ENCODE measurements around the gene GDPD3. TPM values are rescaled to one million over a fixed set of nuclear protein-coding genes. Genes with fewer than 3 reads are reported as not detected.

The GDPD3 gene
- total RNA-seq, 1 experiment from 2014 or later: 0.48 TPM

DNA sequence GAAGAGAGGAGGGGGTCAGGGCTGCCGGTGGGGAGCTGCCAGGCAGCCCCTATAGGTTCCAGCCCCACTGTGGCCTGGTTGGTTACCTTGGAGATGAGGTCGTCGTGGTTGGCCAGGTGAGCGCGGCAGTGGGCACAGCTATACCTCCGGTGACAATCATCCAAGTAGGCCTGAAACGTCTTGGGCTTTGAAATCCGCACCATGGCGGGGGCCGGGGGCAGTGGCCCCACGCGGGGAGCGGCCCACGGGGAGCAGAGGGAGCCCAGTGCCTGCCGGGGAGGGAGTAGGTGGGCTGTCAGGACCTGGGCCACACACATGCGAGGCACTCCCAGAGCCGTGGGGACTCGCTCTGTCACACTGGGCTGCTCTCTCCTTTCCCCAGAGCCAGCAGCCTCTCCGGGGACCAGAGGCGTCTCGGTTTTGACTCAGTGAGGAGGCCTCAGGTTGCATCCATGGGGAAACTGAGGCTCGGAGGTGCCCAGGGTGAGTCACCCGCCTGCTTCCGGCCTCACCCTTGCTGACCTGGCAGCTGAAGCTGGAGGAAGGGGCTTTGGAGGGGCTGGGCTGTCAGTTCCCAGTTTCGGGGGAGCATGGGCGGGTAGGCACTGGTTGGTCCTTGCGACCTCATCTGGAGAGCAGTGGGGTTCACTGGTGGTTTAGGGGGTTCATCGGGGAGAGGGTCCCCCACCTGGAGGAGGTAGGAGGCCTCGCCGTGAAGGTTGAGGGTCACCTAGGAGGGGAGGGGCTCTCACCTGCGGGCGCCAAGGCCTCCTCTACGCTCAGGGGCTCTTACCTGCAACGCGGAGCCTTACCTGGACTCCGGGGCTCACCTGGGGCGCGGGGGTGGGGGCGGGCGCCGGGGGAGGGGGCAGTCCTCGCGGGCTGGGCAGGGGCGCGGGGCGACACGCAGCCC, 17.9 kb downstream of the GDPD3 start:
- no peak for DNase-seq (ENCODE audit: low read depth)

- DNase-seq (ENCODE audit: low read depth): no peak
Observed at GRCh38 chr16:30094541-30095165, 18.7 kb downstream of the GDPD3 start.

DNA sequence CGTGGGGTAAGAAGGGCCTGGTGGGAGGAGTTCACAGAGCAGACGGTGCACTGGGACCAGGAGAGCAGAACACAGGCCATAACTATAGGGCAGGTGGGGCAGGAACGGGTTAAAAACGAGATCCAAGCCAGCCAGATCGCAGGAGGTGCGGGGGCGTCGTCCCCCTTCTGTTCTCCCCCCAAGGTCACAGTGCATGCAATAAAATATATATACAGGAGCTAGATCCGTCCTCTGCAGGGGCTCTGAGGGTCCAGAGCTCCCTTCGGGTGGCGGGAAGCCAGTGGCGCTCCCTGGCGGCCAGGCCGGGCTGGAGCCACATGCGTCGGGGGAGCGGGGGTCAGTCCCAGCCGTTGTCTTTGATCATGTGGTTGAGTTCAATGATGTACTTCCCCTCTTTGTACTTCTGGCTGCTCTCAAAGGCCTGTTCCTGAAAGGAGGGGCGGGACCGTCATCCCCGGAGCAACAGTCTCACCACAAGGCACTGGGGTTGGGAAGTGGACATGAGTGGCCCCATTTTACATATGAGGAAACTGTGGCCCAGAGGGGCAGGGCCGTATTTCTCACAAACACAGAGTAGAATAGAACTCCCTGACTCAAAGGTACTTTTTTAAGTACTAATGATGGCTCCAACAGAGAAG, 20.8 kb downstream of the GDPD3 start:
- peak; percentile 75 for DNase-seq (ENCODE audit: low read depth)

- peak; percentile 87 for DNase-seq (ENCODE audit: low read depth)
Observed at GRCh38 chr16:30091474-30092372, 21.6 kb downstream of the GDPD3 start, which contains the start of gene TBX6. TSS of gene TBX6 (minus strand) at chr16:30091924. CDS start at chr16:30091193, 731 bp downstream.

- DNase-seq (ENCODE audit: low read depth): no peak
Observed at GRCh38 chr16:30090610-30091331, 22.6 kb downstream of the GDPD3 start.

- no peak for DNase-seq (ENCODE audit: low read depth)
Observed at GRCh38 chr16:30088832-30089624, 24.3 kb downstream of the GDPD3 start.

GRCh38 chr16:30088237-30088831, 25.0 kb downstream of the GDPD3 start:
- DNase-seq (ENCODE audit: low read depth): no peak

GRCh38 chr16:30087181-30087898, 26.0 kb downstream of the GDPD3 start:
- DNase-seq (ENCODE audit: low read depth): no peak

DNA sequence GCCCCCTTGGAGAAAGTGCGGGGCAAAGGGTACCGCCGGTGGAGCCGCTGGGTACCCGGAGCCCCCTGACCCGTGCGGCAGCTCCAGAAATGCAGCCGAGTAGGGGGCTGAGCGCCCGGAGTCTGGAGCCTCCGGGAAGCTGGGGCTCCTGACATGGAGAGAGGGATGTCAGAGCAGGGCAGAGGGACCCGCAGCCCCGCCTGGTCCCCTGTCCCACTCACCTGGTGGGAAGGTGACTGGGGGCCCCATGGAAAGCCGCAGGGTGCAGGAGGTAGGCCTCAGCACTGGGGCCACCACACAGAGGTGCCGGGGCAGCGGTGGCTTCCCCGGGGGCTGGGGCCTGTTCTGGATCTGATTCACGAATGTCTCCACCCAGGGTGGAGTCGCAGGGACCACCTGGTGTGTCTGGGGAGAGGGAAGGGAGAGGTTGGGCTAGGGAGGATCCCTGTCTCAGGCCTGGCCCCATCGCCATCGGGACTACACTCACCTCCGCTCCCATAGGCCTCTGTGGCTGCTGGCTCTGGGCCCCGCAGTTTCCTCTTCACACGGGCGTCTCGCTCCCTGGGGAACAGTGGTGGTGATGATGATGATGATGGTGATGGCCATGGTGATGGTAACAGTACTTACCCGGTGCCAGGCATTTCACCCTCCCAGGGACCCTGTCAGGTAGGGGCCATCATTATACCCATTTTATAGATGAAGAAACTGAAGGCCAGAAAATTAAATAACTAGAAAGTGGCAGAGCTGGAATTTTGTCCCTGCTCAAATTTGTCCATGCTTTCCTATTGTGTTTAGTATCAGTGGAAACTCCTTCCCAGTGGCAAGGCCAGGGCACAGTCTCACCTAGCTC, 26.8 kb downstream of the GDPD3 start:
- no peak for DNase-seq (ENCODE audit: low read depth)

DNA sequence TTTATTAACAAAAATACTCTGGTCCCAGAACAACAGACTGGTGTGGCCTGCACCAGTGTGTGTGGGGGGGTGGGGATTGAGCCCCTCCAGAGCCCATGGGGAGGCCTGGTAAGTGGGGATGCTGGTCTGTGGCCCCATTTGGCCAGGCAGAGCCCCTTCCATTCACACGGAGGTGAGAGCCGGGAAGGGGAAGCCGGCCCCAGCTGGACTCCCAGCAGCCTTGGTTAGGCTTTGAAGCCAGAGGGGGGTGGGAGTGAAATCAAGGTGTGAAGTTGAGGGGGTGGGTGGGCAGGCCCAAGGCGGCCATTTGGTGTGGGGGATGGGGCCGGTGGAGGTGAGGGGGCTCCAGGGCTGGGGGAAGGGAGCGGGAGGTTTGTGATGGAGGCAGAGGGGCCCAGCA, 27.5 kb downstream of the GDPD3 start:
- DNase-seq (ENCODE audit: low read depth): no peak

DNA sequence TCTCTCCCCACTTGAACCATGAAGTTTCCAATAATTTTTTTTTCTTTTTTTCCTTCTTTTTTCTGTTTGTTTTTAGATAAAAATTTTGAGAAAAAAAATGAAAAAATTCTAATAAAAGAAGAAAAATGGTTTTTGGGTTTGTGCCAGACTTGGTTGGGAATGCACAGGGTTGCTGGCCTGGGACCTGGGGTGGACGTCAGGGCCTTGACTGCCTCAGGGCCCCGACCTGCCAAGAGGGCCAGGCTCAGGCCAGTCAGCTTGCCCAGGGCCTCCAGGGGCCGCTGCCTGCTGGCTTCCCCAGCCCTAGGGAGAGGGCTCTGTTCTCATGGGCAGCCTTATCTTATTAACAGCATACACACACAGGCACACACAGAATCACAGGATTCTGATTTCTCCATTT, 28.1 kb downstream of the GDPD3 start:
- DNase-seq (ENCODE audit: low read depth): no peak

- DNase-seq (ENCODE audit: low read depth): no peak
Observed at GRCh38 chr16:30084816-30085159, 28.5 kb downstream of the GDPD3 start.

- DNase-seq (ENCODE audit: low read depth): no peak
Observed at GRCh38 chr16:30084096-30084815, 29.1 kb downstream of the GDPD3 start.

GRCh38 chr16:30083216-30084055, 29.9 kb downstream of the GDPD3 start:
- DNase-seq (ENCODE audit: low read depth): no peak

DNA sequence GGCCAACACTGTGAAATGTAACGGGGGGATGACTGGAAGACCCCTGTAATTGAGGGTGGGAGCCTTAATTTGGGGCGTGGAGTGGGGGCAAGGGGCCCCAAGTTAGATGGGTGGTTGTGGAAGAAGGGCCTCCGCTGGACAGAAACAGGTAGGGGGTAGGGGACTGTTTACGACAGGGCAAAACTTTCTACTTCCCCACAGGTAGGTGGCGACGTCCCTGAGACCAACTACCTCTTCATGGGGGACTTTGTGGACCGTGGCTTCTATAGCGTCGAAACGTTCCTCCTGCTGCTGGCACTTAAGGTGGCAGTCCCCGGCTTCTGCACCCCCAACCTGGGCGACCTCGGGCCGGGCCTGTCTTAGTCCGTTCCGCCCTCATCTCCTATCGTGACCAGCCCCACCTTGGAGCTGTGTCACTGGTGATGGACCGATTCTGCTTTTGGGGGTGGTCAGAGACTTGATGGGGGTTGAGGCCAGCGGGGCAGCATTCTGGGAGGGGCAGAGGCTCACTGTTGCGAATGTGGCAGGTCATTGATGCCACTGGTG, 30.7 kb downstream of the GDPD3 start:
- DNase-seq (ENCODE audit: low read depth): no peak

GRCh38 chr16:30079480-30079879, 33.9 kb downstream of the GDPD3 start:
- no peak for DNase-seq (ENCODE audit: low read depth)
